Muscle layer of colon (tissue), 2 donors: Measurements from ENCODE around the gene KRTAP5-5.

Experiments
- H3K27ac ChIP-seq: one replicate; pipeline ENCODE4 v1.7.0; 2013; ENCODE audit warnings: low read depth, mild to moderate bottlenecking, low read length, moderate library complexity
- H3K27me3 ChIP-seq, 2 donors: one replicate each; pipeline ENCODE4 v1.7.0; 2013; ENCODE audit warnings: low read length in 2 of 2, mild to moderate bottlenecking in 2 of 2; ENCODE audit not compliant: insufficient read depth in 2 of 2, control insufficient read depth in 1 of 2
- H3K36me3 ChIP-seq: one replicate; pipeline ENCODE4 v1.7.0; 2013; ENCODE audit warnings: mild to moderate bottlenecking, low read length; ENCODE audit not compliant: insufficient read depth
- H3K4me1 ChIP-seq: one replicate; pipeline ENCODE4 v1.7.0; 2013; ENCODE audit warnings: mild to moderate bottlenecking, low read length; ENCODE audit not compliant: insufficient read depth
- H3K4me3 ChIP-seq, 2 donors: one replicate each; pipeline ENCODE4 v1.7.0; 2013; ENCODE audit warnings: low read length in 2 of 2, low read depth in 1 of 2, mild to moderate bottlenecking in 1 of 2, moderate library complexity in 1 of 2
- H3K9ac ChIP-seq: one replicate; pipeline ENCODE4 v1.7.0; 2013; ENCODE audit warnings: low read length
- H3K9me3 ChIP-seq: one replicate; pipeline ENCODE4 v1.7.0; 2013; ENCODE audit warnings: mild to moderate bottlenecking, low read length
- donor health status: abdominal sarcoma.
- donor health status: Adenocarcinoma of cecum.

Gene KRTAP5-5

GRCh38 chr11:1633864-1634263 is 4.3 kb downstream of the KRTAP5-5 start:
- Histone ChIP-seq H3K27me3 (peaks cover 10 to 12% of the 10 kb centered on the region in 2 donors), H3K9ac (no peak overlapping the region), H3K36me3 (no peaks in the 10 kb centered on the region), H3K9me3 (no peaks in the 10 kb centered on the region), H3K27ac (no peak overlapping the region), H3K4me1 (no peaks in the 10 kb centered on the region), H3K4me3 (no peak overlapping the region)

GRCh38 chr11:1636291-1636950 is 6.8 kb downstream of the KRTAP5-5 start:
- Histone ChIP-seq H3K27ac (no peak overlapping the region), H3K9me3 (no peaks in the 10 kb centered on the region), H3K9ac (no peak overlapping the region), H3K4me3 (no peak overlapping the region), H3K27me3 (peaks cover 3 to 13% of the 10 kb centered on the region in 2 donors), H3K4me1 (no peaks in the 10 kb centered on the region), H3K36me3 (no peaks in the 10 kb centered on the region)

- H3K9me3 ChIP-seq: no peaks in the 10 kb centered on the region
- H3K36me3 ChIP-seq: no peaks in the 10 kb centered on the region
- H3K27ac ChIP-seq: no peak overlapping the region
- H3K4me3 ChIP-seq: no peak overlapping the region
- peaks cover 3 to 12% of the 10 kb centered on the region in 2 donors for H3K27me3 ChIP-seq
- H3K9ac ChIP-seq: no peak overlapping the region
- no peaks in the 10 kb centered on the region for H3K4me1 ChIP-seq
These were observed 8.1 kb downstream of the KRTAP5-5 start for GRCh38 chr11:1637628-1638027.

GRCh38 chr11:1638344-1638743 is 8.8 kb downstream of the KRTAP5-5 start:
- H3K4me1 ChIP-seq: no peaks in the 10 kb centered on the region
- H3K27me3 ChIP-seq: peaks cover 3 to 12% of the 10 kb centered on the region in 2 donors
- H3K27ac ChIP-seq: no peak overlapping the region

GRCh38 chr11:1639102-1639620 is 9.6 kb downstream of the KRTAP5-5 start:
- H3K4me1 ChIP-seq: no peaks in the 10 kb centered on the region
- peaks cover 3 to 12% of the 10 kb centered on the region in 2 donors for H3K27me3 ChIP-seq
- no peak overlapping the region for H3K9ac ChIP-seq
- no peak overlapping the region for H3K27ac ChIP-seq
- no peaks in the 10 kb centered on the region for H3K9me3 ChIP-seq
- H3K4me3 ChIP-seq: no peak overlapping the region
- no peaks in the 10 kb centered on the region for H3K36me3 ChIP-seq

More at GRCh38 chr11:1638344-1638743, 8.8 kb downstream of the KRTAP5-5 start:
- Histone ChIP-seq H3K9me3 (no peaks in the 10 kb centered on the region), H3K36me3 (no peaks in the 10 kb centered on the region), H3K4me3 (no peak overlapping the region), H3K9ac (no peak overlapping the region)

- Histone ChIP-seq H3K27me3 (peaks cover 3 to 12% of the 10 kb centered on the region in 2 donors), H3K9ac (no peak overlapping the region), H3K27ac (no peak overlapping the region)
These were observed 10.1 kb downstream of the KRTAP5-5 start for GRCh38 chr11:1639666-1640065.

GRCh38 chr11:1640076-1640946 is 10.7 kb downstream of the KRTAP5-5 start:
- H3K27me3 ChIP-seq: peaks cover 3 to 12% of the 10 kb centered on the region in 2 donors

More at GRCh38 chr11:1639666-1640065, 10.1 kb downstream of the KRTAP5-5 start:
- Histone ChIP-seq H3K36me3 (no peaks in the 10 kb centered on the region), H3K9me3 (no peaks in the 10 kb centered on the region), H3K4me3 (no peak overlapping the region), H3K4me1 (no peaks in the 10 kb centered on the region)

GRCh38 chr11:1641096-1641495 is 11.5 kb downstream of the KRTAP5-5 start:
- no peak overlapping the region for H3K27ac ChIP-seq
- H3K9ac ChIP-seq: no peak overlapping the region
- no peaks in the 10 kb centered on the region for H3K9me3 ChIP-seq
- H3K27me3 ChIP-seq: peaks cover 3 to 12% of the 10 kb centered on the region in 2 donors
- no peaks in the 10 kb centered on the region for H3K36me3 ChIP-seq
- H3K4me3 ChIP-seq: no peak overlapping the region
- H3K4me1 ChIP-seq: no peaks in the 10 kb centered on the region

More at GRCh38 chr11:1640076-1640946, 10.7 kb downstream of the KRTAP5-5 start:
- Histone ChIP-seq H3K4me1 (no peaks in the 10 kb centered on the region), H3K9me3 (no peaks in the 10 kb centered on the region), H3K36me3 (no peaks in the 10 kb centered on the region), H3K4me3 (no peak overlapping the region), H3K9ac (no peak overlapping the region), H3K27ac (no peak overlapping the region)

GRCh38 chr11:1642288-1643145 is 12.9 kb downstream of the KRTAP5-5 start:
- Histone ChIP-seq H3K9me3 (no peaks in the 10 kb centered on the region), H3K27ac (no peak overlapping the region), H3K4me1 (no peaks in the 10 kb centered on the region), H3K27me3 (peaks cover 3 to 12% of the 10 kb centered on the region in 2 donors), H3K9ac (no peak overlapping the region), H3K4me3 (no peak overlapping the region), H3K36me3 (no peaks in the 10 kb centered on the region)

GRCh38 chr11:1643146-1643690 is 13.6 kb downstream of the KRTAP5-5 start:
- no peak overlapping the region for H3K9ac ChIP-seq

More at GRCh38 chr11:1643146-1643690, 13.6 kb downstream of the KRTAP5-5 start:
- no peak overlapping the region for H3K27ac ChIP-seq
- no peak overlapping the region for H3K4me3 ChIP-seq
- H3K9me3 ChIP-seq: no peaks in the 10 kb centered on the region
- no peaks in the 10 kb centered on the region for H3K4me1 ChIP-seq
- H3K36me3 ChIP-seq: no peaks in the 10 kb centered on the region
- H3K27me3 ChIP-seq: peaks cover 3 to 12% of the 10 kb centered on the region in 2 donors
